ENCODE results near the gene PWP1. TPM values are rescaled to one million over a fixed set of nuclear protein-coding genes. Genes with fewer than 3 reads are reported as not detected.

The PWP1 gene
- polyA plus RNA-seq, 1 donor (not counting 4 experiments of a cell fraction or from before 2014, with no cell fraction given) = 137 TPM

DNA sequence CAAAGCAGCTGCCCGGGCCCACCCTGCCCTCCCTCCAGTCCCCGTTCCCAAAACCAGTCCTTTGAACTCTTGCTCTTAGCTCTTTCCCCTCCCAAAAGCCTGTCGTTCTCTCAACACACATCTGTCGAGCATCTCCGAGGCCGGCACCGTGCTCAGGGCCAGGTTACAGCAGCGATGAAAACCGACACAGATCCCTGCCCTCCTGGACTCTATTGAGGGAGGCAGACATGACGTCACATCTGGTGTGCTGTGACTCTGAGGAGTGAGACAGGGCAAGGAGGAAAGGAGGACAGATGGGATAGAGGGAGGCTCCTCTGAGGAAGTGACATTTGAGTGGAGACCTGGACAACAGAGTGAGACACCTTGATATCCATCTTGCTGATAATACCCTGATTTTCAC is 34.6 kb upstream of the PWP1 start:
- no peak overlapping the region for H3K27ac ChIP-seq (ENCODE audit: control insufficient read depth, insufficient read depth, low read length)
- DNase-seq (ENCODE audit: low read depth, low spot score) = no peak
- no peak for FAIRE-seq
- H3K27me3 ChIP-seq (ENCODE audit: control insufficient read depth, extremely low read depth, insufficient read depth, low read length) = no peaks in the 10 kb centered on the region
- no peak overlapping the region for H3K9ac ChIP-seq (ENCODE audit: control insufficient read depth, extremely low read depth, insufficient read depth, low read length)
- no peak for TF ChIP-seq CTCF (optimal IDR thresholded peaks at IDR 0.05 in 1 of 3, IDR thresholded peaks at IDR 0.05 in 1 of 3, conservative IDR thresholded peaks at IDR 0.05 in 1 of 3; ENCODE audit: extremely low read depth in 1 of 3, insufficient read depth in 2 of 3, low read length in 3 of 3)
- TF ChIP-seq EZH2 (IDR thresholded peaks at IDR 0.05; ENCODE audit: low read length) = no peak
- no peaks in the 10 kb centered on the region for H3K79me2 ChIP-seq (ENCODE audit: control insufficient read depth, insufficient read depth, low read length)
- no peaks in the 10 kb centered on the region for H3K36me3 ChIP-seq (ENCODE audit: control insufficient read depth in 2 of 2, extremely low read depth in 1 of 2, insufficient read depth in 2 of 2, low read length in 2 of 2)
- H2AFZ ChIP-seq (ENCODE audit: control insufficient read depth, low read length) = no peak overlapping the region
- H4K20me1 ChIP-seq (ENCODE audit: control insufficient read depth, extremely low read depth, insufficient read depth, low read length) = no peaks in the 10 kb centered on the region
- H3K9me1 ChIP-seq (ENCODE audit: control insufficient read depth, extremely low read depth, insufficient read depth, low read length) = no peaks in the 10 kb centered on the region
- H3K4me2 ChIP-seq (ENCODE audit: control insufficient read depth, extremely low read depth, insufficient read depth, low read depth, low read length) = no peak overlapping the region
- no peak overlapping the region for H3K4me3 ChIP-seq (ENCODE audit: control insufficient read depth in 2 of 3, extremely low read depth in 1 of 3, insufficient read depth in 2 of 3, low read depth in 1 of 3, low read length in 3 of 3)
- dilution Hi-C loops (cut with MboI; ENCODE audit: extremely low pct_ligation_motif_present, low sequenced_read_pairs) = no loop called here
- H3K9me3 ChIP-seq (ENCODE audit: control insufficient read depth, low read depth, low read length) = no peaks in the 10 kb centered on the region
- no peaks in the 10 kb centered on the region for H3K4me1 ChIP-seq (ENCODE audit: control insufficient read depth, extremely low read depth, insufficient read depth, low read length)

DNA sequence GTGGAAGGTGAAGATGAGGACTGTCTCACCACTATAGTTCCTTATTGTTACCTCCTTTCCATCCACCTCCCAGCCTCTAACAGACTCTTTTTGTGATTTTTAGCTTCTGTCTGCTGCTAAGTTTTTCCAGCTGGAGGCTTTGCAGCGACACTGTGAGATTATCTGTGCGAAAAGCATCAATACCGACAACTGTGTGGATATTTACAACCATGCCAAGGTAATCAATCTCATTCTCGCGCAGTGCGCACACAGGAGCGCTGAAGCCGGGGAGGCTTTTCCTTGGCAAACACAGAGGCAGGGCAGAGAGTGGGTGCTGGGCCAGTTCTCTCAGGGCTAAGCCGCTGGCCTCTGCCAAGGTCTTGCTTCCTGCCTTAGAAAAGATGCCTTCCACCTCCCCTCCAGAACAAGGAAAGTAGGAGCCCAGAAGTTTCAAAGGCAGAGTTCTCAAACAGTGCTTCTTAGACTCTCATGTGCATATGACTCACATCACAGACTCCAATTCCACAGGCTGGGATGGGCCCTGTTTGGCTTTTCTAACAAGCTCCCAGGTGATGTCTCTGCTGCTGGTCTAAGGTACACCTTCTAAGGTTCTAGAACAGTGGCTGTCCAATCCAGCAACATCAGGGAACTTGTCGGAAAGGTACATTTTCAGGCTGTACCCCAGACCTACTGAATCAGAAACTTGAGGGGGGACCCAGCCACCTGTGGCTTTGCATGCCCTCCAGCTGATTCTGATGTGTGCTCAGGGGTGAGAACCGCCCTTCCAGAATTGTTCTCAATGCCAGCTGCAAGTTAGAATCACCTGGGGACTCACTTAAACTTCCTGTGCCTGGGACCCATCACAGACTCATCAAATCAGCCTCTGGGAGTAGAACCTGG is 33.8 kb upstream of the PWP1 start:
- TF ChIP-seq CTCF (optimal IDR thresholded peaks at IDR 0.05 in 1 of 3, IDR thresholded peaks at IDR 0.05 in 1 of 3, conservative IDR thresholded peaks at IDR 0.05 in 1 of 3; ENCODE audit: extremely low read depth in 1 of 3, insufficient read depth in 2 of 3, low read length in 3 of 3) (no peak), EZH2 (IDR thresholded peaks at IDR 0.05; ENCODE audit: low read length) (no peak)
- H2AFZ ChIP-seq (ENCODE audit: control insufficient read depth, low read length) = no peak overlapping the region
- no peak overlapping the region for H3K4me3 ChIP-seq (ENCODE audit: control insufficient read depth in 2 of 3, extremely low read depth in 1 of 3, insufficient read depth in 2 of 3, low read depth in 1 of 3, low read length in 3 of 3)
- no peaks in the 10 kb centered on the region for H3K36me3 ChIP-seq (ENCODE audit: control insufficient read depth in 2 of 2, extremely low read depth in 1 of 2, insufficient read depth in 2 of 2, low read length in 2 of 2)
- no peaks in the 10 kb centered on the region for H3K9me1 ChIP-seq (ENCODE audit: control insufficient read depth, extremely low read depth, insufficient read depth, low read length)
- no peaks in the 10 kb centered on the region for H3K79me2 ChIP-seq (ENCODE audit: control insufficient read depth, insufficient read depth, low read length)
- H3K9me3 ChIP-seq (ENCODE audit: control insufficient read depth, low read depth, low read length) = no peaks in the 10 kb centered on the region
- H3K4me2 ChIP-seq (ENCODE audit: control insufficient read depth, extremely low read depth, insufficient read depth, low read depth, low read length) = no peak overlapping the region
- no peak for DNase-seq (ENCODE audit: low read depth, low spot score)
- H3K9ac ChIP-seq (ENCODE audit: control insufficient read depth, extremely low read depth, insufficient read depth, low read length) = no peak overlapping the region
- no peak overlapping the region for H3K27ac ChIP-seq (ENCODE audit: control insufficient read depth, insufficient read depth, low read length)
- H4K20me1 ChIP-seq (ENCODE audit: control insufficient read depth, extremely low read depth, insufficient read depth, low read length) = no peaks in the 10 kb centered on the region
- dilution Hi-C loops (cut with MboI; ENCODE audit: extremely low pct_ligation_motif_present, low sequenced_read_pairs) = no loop called here
- peak; percentile 53 for FAIRE-seq
- H3K27me3 ChIP-seq (ENCODE audit: control insufficient read depth, extremely low read depth, insufficient read depth, low read length) = no peaks in the 10 kb centered on the region
- no peaks in the 10 kb centered on the region for H3K4me1 ChIP-seq (ENCODE audit: control insufficient read depth, extremely low read depth, insufficient read depth, low read length)

Measured in keratinocyte (primary cell).